Measurements from ENCODE around the gene STK17A. TPM values are rescaled to one million over a fixed set of nuclear protein-coding genes. Genes with fewer than 3 reads are reported as not detected.

Gene STK17A
- total RNA-seq, 1 donor from 2014 or later, result 79.5 TPM

DNA sequence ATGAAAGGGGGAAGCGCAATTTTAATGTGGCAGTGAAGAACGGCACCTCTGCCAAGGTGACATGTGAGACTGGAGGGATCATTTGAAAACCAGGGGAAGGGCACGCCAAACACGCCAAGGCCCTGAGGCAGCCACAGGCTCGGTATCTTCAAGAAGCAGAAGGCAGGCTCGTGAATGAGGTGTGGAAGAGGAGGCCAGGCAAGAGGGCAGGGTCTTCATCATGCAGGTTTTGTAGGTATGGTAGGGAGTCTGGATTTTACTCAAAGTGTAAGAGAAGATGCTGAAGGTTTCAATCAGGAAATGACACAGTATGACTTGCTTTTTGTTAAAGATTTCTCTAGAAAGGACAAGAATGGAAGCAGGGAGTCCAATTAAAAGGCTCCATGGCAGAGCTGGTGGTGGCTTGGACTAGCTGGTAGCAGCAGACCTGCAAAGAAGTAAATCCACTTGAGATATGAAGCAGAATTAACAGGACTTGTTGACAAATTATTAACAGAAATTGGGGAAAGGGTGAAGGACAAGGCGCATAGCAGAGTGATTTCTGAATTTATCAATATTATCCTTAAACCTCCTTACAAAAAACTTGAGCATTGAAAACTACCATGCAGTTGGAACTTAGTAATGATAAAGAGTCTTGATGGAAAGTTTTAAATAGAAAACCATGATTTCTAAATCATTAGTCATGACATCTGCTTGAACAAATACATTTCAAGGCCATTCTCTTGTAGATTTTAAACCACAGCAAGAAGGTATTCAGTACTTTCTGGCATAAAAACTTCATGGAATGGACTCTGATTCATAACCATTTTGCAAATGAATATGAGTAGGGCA is 76.0 kb downstream of the STK17A start:
- Histone ChIP-seq H3K4me3 (ENCODE audit: low read depth, low read length) (no peak overlapping the region), H3K27me3 (ENCODE audit: control insufficient read depth, insufficient read depth, low read length) (no peaks in the 10 kb centered on the region), H3K36me3 (ENCODE audit: control insufficient read depth, insufficient read depth, low read length) (no peaks in the 10 kb centered on the region)
- FAIRE-seq, result no peak
- TF ChIP-seq, protein P1, sequence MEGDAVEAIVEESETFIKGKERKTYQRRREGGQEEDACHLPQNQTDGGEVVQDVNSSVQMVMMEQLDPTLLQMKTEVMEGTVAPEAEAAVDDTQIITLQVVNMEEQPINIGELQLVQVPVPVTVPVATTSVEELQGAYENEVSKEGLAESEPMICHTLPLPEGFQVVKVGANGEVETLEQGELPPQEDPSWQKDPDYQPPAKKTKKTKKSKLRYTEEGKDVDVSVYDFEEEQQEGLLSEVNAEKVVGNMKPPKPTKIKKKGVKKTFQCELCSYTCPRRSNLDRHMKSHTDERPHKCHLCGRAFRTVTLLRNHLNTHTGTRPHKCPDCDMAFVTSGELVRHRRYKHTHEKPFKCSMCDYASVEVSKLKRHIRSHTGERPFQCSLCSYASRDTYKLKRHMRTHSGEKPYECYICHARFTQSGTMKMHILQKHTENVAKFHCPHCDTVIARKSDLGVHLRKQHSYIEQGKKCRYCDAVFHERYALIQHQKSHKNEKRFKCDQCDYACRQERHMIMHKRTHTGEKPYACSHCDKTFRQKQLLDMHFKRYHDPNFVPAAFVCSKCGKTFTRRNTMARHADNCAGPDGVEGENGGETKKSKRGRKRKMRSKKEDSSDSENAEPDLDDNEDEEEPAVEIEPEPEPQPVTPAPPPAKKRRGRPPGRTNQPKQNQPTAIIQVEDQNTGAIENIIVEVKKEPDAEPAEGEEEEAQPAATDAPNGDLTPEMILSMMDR (IDR thresholded peaks at IDR 0.05; ENCODE audit: insufficient read depth, low read length, severe bottlenecking), result no peak
- peak; percentile 83 for DNase-seq (ENCODE audit: low read depth)

DNA sequence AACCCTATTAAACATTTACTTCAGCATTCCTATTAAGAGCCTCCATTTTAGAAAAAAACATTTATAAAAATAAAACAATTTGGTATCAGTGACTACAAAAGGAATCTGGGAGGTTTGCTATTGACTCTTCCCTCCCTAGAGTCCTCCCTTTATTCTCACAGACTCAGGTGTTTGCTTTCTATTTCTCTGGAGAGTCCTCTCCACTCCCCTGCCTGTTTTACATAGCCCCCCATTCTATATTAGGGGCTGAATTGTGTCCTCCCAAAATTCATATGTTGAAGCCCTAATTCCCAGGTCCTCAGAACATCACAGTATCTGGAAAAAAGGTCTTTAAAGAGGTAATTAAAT is 76.6 kb downstream of the STK17A start:
- DNase-seq (ENCODE audit: low read depth), result no peak
- FAIRE-seq, result no peak
- TF ChIP-seq, protein P1 (IDR thresholded peaks at IDR 0.05; ENCODE audit: insufficient read depth, low read length, severe bottlenecking), result no peak
- Histone ChIP-seq H3K36me3 (ENCODE audit: control insufficient read depth, insufficient read depth, low read length) (no peaks in the 10 kb centered on the region), H3K27me3 (ENCODE audit: control insufficient read depth, insufficient read depth, low read length) (no peaks in the 10 kb centered on the region), H3K4me3 (ENCODE audit: low read depth, low read length) (no peak overlapping the region)

DNA sequence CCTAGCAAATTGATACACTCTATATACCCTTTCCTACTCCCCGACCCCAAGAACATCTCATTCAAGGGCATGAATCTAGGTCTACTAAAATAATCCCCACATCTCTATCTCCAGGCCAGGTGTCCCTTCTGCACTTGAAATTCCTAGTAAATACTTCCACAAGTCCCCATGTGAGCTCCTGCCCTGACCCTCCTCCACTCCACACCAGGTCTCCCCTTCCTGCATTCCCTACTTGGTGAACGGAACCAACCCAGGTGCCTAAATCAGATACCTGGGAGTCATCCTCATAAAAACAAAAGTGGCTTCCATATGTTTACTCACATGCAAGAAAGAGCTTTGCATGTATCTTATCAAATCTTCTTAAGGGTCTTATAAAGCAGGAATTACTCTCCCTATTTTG is 77.2 kb downstream of the STK17A start:
- DNase-seq (ENCODE audit: low read depth) (no peak), FAIRE-seq (no peak)
- no peak overlapping the region for H3K4me3 ChIP-seq (ENCODE audit: low read depth, low read length)
- TF ChIP-seq, protein P1 (IDR thresholded peaks at IDR 0.05; ENCODE audit: insufficient read depth, low read length, severe bottlenecking), result no peak
- H3K36me3 ChIP-seq (ENCODE audit: control insufficient read depth, insufficient read depth, low read length), result no peaks in the 10 kb centered on the region
- no peaks in the 10 kb centered on the region for H3K27me3 ChIP-seq (ENCODE audit: control insufficient read depth, insufficient read depth, low read length)

DNA sequence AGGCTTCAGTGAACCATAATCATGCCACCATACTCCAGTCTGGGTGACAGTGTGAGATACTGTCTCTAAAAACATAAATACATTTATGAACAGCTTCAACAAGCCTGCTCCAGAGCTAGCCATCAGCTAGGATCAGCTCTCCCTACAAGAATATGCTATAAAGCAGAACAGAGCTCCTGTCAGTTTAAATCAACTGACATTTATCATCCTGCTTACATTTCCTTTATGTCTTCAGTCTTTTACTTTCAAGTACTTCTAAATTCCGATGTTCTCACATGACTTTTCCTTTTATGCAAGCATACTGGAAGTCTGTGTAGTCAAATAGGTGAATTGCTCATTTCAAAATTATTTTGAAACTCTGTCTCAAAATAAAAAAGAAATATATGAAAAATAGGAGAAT is 81.8 kb downstream of the STK17A start:
- Histone ChIP-seq H3K27me3 (ENCODE audit: control insufficient read depth, insufficient read depth, low read length) (no peaks in the 10 kb centered on the region), H3K36me3 (ENCODE audit: control insufficient read depth, insufficient read depth, low read length) (no peaks in the 10 kb centered on the region), H3K4me3 (ENCODE audit: low read depth, low read length) (no peak overlapping the region)
- DNase-seq (ENCODE audit: low read depth) (no peak), FAIRE-seq (no peak)
- TF ChIP-seq, protein P1 (IDR thresholded peaks at IDR 0.05; ENCODE audit: insufficient read depth, low read length, severe bottlenecking), result no peak

DNA sequence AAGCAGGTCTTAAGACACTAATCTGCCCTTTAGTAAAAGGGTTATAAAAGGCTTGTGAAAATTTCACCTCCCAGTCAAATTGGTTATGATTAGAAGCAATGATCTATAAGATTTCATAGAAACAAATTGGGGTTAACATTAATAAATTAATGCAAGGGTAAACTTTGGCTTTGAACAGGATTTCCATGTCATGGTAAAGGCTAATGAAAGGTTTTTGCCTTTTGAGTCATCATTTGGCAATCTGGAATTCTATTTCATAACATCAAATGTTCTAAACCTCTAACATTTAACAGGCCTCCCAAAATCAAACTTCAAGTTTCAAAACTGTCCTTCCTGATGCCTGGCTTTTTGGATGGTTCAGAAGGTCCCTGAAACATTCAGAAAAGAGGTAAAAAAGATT is 84.0 kb downstream of the STK17A start:
- no peaks in the 10 kb centered on the region for H3K27me3 ChIP-seq (ENCODE audit: control insufficient read depth, insufficient read depth, low read length)
- TF ChIP-seq, protein P1 (IDR thresholded peaks at IDR 0.05; ENCODE audit: insufficient read depth, low read length, severe bottlenecking), result no peak
- H3K36me3 ChIP-seq (ENCODE audit: control insufficient read depth, insufficient read depth, low read length), result no peaks in the 10 kb centered on the region
- DNase-seq (ENCODE audit: low read depth) (peak; percentile 45), FAIRE-seq (no peak)
- no peak overlapping the region for H3K4me3 ChIP-seq (ENCODE audit: low read depth, low read length)

DNA sequence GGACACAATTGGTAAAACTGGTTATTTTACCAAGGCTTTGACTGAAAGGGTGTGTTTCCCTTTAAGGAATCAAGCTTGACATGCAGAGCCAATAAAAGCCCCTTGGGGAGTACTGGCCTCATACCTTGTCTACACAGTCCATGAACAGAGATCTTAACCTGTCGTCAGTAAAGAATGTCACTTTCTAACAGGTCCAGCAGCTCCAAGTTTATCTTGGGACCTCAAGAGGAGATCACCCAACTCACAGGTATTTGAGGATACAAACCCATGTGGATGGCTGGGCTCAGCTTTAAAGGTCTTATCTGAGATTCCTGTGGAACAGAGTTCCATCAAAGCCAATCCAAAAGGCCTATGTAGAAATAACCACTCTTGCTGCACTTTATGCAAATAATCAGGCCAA is 85.1 kb downstream of the STK17A start:
- no peak for FAIRE-seq
- TF ChIP-seq, protein P1 (IDR thresholded peaks at IDR 0.05; ENCODE audit: insufficient read depth, low read length, severe bottlenecking), result no peak
- Histone ChIP-seq H3K36me3 (ENCODE audit: control insufficient read depth, insufficient read depth, low read length) (no peaks in the 10 kb centered on the region), H3K4me3 (ENCODE audit: low read depth, low read length) (no peak overlapping the region), H3K27me3 (ENCODE audit: control insufficient read depth, insufficient read depth, low read length) (no peaks in the 10 kb centered on the region)
- DNase-seq (ENCODE audit: low read depth), result no peak

Measured in bronchial epithelial cell (primary cell).